Duodenal mucosa (tissue), 2 donors: ENCODE measurements around the gene IVD.

Experiments
- H3K27ac ChIP-seq: one replicate; pipeline ENCODE4 v1.7.0; 2013; ENCODE audit warnings: low read depth, low read length
- H3K27me3 ChIP-seq, 2 donors: one replicate each; pipeline ENCODE4 v1.7.0; 2013; ENCODE audit warnings: low read length in 2 of 2, control low read depth in 1 of 2; ENCODE audit not compliant: insufficient read depth in 2 of 2, control insufficient read depth in 1 of 2
- H3K36me3 ChIP-seq, 2 donors: one replicate each; pipeline ENCODE4 v1.7.0; 2013; ENCODE audit warnings: low read length in 2 of 2, control low read depth in 1 of 2; ENCODE audit not compliant: insufficient read depth in 2 of 2, control insufficient read depth in 1 of 2
- H3K4me1 ChIP-seq, 2 donors: one replicate each; pipeline ENCODE4 v1.7.0; 2013; ENCODE audit warnings: low read length in 2 of 2, control low read depth in 1 of 2; ENCODE audit not compliant: insufficient read depth in 2 of 2, control insufficient read depth in 1 of 2
- H3K4me3 ChIP-seq, 2 donors: one replicate each; pipeline ENCODE4 v1.7.0; 2013; ENCODE audit warnings: low read length in 2 of 2, low read depth in 1 of 2
- H3K9ac ChIP-seq, 2 donors: one replicate each; pipeline ENCODE4 v1.7.0; 2013; ENCODE audit warnings: low read length in 2 of 2, low read depth in 1 of 2
- H3K9me3 ChIP-seq, 2 donors: one replicate each; pipeline ENCODE4 v1.7.0; 2013; ENCODE audit warnings: low read length in 2 of 2, control low read depth in 1 of 2; ENCODE audit not compliant: control insufficient read depth in 1 of 2

IVD gene

GRCh38 chr15:40392986-40393948 is 12.3 kb upstream of the IVD start:
- H3K4me3 ChIP-seq: no peak overlapping the region
- no peaks in the 10 kb centered on the region for H3K4me1 ChIP-seq
- H3K27ac ChIP-seq: no peak overlapping the region
- H3K9ac ChIP-seq: no peak overlapping the region
- peaks cover 12 to 31% of the 10 kb centered on the region in 2 donors for H3K36me3 ChIP-seq
- no peaks in the 10 kb centered on the region for H3K9me3 ChIP-seq
- H3K27me3 ChIP-seq: no peaks in the 10 kb centered on the region

- H3K9ac ChIP-seq: no peak overlapping the region
- no peaks in the 10 kb centered on the region for H3K9me3 ChIP-seq
- H3K36me3 ChIP-seq: peaks cover 0 to 10% of the 10 kb centered on the region in 2 donors
- H3K27ac ChIP-seq: no peak overlapping the region
- H3K4me3 ChIP-seq: no peak overlapping the region
- H3K27me3 ChIP-seq: no peaks in the 10 kb centered on the region
- no peaks in the 10 kb centered on the region for H3K4me1 ChIP-seq
These were observed 7.7 kb upstream of the IVD start for GRCh38 chr15:40397688-40398412.

DNA sequence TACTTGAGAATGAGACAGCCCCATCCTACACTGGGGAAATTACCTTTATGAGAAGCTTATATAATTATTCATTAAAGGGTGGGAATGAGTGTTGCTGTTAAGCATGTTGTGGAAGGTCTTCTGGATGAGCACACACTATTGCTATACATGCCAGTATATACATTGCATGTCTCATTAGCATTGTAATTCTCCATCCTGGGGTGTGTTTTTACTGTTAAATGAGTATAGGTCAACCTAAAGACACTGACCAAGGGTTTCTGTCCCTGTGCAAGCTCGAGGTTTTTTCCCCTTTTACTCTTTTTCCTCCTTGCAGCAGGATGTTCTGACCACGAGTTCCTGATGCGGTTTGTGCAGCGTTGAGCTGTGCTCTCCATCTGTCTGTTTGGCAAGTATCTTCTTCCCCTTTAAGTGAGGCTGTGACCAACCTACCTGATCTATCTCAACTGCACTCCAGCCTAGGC is 7.2 kb upstream of the IVD start:
- no peak overlapping the region for H3K4me3 ChIP-seq
- H3K27ac ChIP-seq: no peak overlapping the region
- no peaks in the 10 kb centered on the region for H3K4me1 ChIP-seq
- H3K36me3 ChIP-seq: peaks cover 0 to 4% of the 10 kb centered on the region in 2 donors
- no peaks in the 10 kb centered on the region for H3K27me3 ChIP-seq
- no peak overlapping the region for H3K9ac ChIP-seq
- H3K9me3 ChIP-seq: no peaks in the 10 kb centered on the region

- Histone ChIP-seq H3K36me3 (no peaks in the 10 kb centered on the region), H3K27me3 (no peaks in the 10 kb centered on the region), H3K9ac (no peak overlapping the region), H3K27ac (no peak overlapping the region), H3K9me3 (no peaks in the 10 kb centered on the region), H3K4me3 (no peak overlapping the region), H3K4me1 (no peaks in the 10 kb centered on the region)
These were observed 6.2 kb upstream of the IVD start for GRCh38 chr15:40399370-40399769.

- H3K4me3 ChIP-seq: no peak overlapping the region
- no peaks in the 10 kb centered on the region for H3K9me3 ChIP-seq
- no peak overlapping the region for H3K27ac ChIP-seq
- peaks cover 29 to 33% of the 10 kb centered on the region in 2 donors for H3K4me1 ChIP-seq
- peak overlapping the region in 1 of 2 donors; percentile 17 for H3K9ac ChIP-seq
- H3K27me3 ChIP-seq: no peaks in the 10 kb centered on the region
- peaks cover 16 to 36% of the 10 kb centered on the region in 2 donors for H3K36me3 ChIP-seq
These were observed 1.9 kb downstream of the IVD start for GRCh38 chr15:40407330-40407990.

DNA sequence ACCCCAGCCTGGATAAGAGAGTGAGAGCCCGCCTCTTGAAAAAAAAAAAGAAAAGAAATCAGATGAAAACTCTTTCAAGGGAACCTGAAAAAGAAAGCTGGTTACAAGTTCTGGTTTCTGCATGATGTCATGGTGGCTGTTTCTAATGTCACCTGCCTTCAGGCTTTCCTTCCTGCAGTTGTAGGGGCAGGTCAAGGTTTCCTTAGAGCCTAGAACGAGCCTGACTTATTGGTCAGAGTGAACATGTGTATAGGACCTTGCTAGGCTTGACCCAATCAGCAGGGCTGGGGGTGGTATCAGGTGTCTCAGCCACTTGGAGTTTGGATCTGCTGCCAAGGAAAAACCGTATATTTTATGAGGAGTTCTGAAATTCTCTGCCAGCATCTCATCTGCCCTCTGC is 3.8 kb downstream of the IVD start:
- Histone ChIP-seq H3K4me3 (no peak overlapping the region), H3K36me3 (peaks cover 21 to 53% of the 10 kb centered on the region in 2 donors), H3K4me1 (peaks cover 36 to 40% of the 10 kb centered on the region in 2 donors), H3K9me3 (no peaks in the 10 kb centered on the region), H3K9ac (no peak overlapping the region), H3K27ac (no peak overlapping the region), H3K27me3 (no peaks in the 10 kb centered on the region)

- peaks cover 30 to 64% of the 10 kb centered on the region in 2 donors for H3K36me3 ChIP-seq
- no peak overlapping the region for H3K9ac ChIP-seq
- H3K9me3 ChIP-seq: no peaks in the 10 kb centered on the region
- H3K4me3 ChIP-seq: no peak overlapping the region
- H3K27ac ChIP-seq: no peak overlapping the region
- H3K4me1 ChIP-seq: peaks cover 29 to 32% of the 10 kb centered on the region in 2 donors
- no peaks in the 10 kb centered on the region for H3K27me3 ChIP-seq
These were observed 4.9 kb downstream of the IVD start for GRCh38 chr15:40410476-40410875.

DNA sequence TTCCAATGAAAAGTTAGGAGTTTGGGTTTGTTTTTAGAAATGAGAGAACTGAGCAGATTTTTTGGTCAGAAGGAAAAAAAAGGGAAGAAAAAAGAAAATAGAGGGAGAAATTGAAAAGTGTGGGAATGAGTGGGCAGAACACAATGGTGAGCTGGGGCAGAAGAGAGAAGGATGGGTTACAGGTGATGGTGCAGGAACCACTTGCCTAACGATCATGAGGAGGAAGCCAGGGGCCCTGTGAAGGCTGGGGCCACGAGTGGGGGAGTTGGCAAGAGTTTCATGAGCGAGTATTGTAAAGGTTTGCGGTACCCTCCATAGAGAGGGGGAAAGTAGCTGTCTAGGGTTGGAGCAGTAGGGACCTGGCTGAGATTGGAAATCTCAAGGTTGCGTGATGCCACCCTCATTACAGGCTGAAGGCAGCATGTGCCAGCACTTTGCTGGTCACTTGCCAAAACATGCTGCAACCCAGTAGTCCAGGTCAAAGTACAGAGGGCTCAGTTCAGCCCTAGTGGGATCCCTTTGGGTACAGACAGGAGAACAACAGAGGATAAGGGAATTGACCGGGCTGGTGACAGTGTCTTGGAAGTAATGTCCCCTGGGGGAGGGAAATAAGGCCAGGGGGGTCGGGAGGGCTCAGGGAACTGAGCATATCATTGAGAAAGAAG is 6.6 kb downstream of the IVD start:
- no peaks in the 10 kb centered on the region for H3K27me3 ChIP-seq
- peaks cover 20 to 21% of the 10 kb centered on the region in 2 donors for H3K4me1 ChIP-seq
- no peaks in the 10 kb centered on the region for H3K9me3 ChIP-seq
- H3K27ac ChIP-seq: no peak overlapping the region
- H3K9ac ChIP-seq: peak overlapping the region in 1 of 2 donors; percentile 32
- H3K36me3 ChIP-seq: peaks cover 37 to 76% of the 10 kb centered on the region in 2 donors
- H3K4me3 ChIP-seq: peak overlapping the region; percentile 40 to 48

- H3K27ac ChIP-seq: no peak overlapping the region
- peaks cover 37 to 79% of the 10 kb centered on the region in 2 donors for H3K36me3 ChIP-seq
- no peaks in the 10 kb centered on the region for H3K27me3 ChIP-seq
- no peaks in the 10 kb centered on the region for H3K9me3 ChIP-seq
- H3K4me3 ChIP-seq: peak overlapping the region in 1 of 2 donors; percentile 48
- no peak overlapping the region for H3K9ac ChIP-seq
- peaks cover 17% of the 10 kb centered on the region in 2 donors for H3K4me1 ChIP-seq
These were observed 7.4 kb downstream of the IVD start for GRCh38 chr15:40413036-40413435.
